Articular chondrocyte of knee joint (primary cell): ENCODE measurements around the gene PSG11. TPM values are rescaled to one million over a fixed set of nuclear protein-coding genes. Genes with fewer than 3 reads are reported as not detected.

Source experiments
- total RNA-seq: library from RNA; depleted of rRNA; stranded (reverse); fragments of >200 nt; gene quantifications from 2 replicates; pipeline ENCODE4 v1.2.3, GENCODE V29; 2012

The PSG11 gene
- total RNA-seq: 0.11 TPM in 1 of 2 replicates, not detected in the other

DNA sequence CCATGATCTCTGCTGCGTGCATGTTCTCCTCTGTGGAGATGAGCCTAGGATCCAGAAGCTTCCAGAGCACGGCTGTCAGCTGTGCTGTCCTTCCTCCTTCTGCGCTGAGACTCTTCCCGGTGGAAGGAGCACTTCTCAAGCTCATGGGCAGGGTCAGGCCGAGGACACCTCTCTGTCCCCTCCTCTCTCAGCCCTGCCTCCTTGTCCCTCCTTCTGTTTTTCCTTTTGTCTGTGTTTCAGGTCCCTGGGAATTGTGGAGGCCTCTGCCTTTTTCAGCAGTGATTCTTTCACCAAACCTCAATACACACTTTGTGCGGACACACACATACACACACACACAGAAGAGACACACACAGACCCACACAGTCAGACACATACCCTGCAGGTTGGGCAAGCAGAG is at the start of gene PSG11:
Gene PSG11 (minus strand): TSS at position 101 of the 400 bp plus-strand sequence. CDS start 97 bp downstream, at position 4.

Other genes starting within 250 kb of the PSG11 start
- 0.39 TPM in 1 of 2 replicates, not detected in the other for gene PSG1, start 146.8 kb downstream of the PSG11 start, total RNA-seq
- 0.22 TPM in 1 of 2 replicates, not detected in the other for gene PSG6, start 108.6 kb downstream of the PSG11 start, total RNA-seq
- gene PSG7, start 89.3 kb downstream of the PSG11 start, total RNA-seq: not detected in 2 replicates
- gene PSG2, start 56.2 kb upstream of the PSG11 start, total RNA-seq: not detected in 2 replicates
- gene PSG5, start 160.1 kb upstream of the PSG11 start, total RNA-seq: 0.52 and 0.65 TPM in 2 replicates
- 2.7 and 7.2 TPM in 2 replicates for gene PSG4, start 179.2 kb upstream of the PSG11 start, total RNA-seq
- gene PSG9, start 243.1 kb upstream of the PSG11 start, total RNA-seq: not detected in 2 replicates